ENCODE results near the gene SLC6A20.

DNA sequence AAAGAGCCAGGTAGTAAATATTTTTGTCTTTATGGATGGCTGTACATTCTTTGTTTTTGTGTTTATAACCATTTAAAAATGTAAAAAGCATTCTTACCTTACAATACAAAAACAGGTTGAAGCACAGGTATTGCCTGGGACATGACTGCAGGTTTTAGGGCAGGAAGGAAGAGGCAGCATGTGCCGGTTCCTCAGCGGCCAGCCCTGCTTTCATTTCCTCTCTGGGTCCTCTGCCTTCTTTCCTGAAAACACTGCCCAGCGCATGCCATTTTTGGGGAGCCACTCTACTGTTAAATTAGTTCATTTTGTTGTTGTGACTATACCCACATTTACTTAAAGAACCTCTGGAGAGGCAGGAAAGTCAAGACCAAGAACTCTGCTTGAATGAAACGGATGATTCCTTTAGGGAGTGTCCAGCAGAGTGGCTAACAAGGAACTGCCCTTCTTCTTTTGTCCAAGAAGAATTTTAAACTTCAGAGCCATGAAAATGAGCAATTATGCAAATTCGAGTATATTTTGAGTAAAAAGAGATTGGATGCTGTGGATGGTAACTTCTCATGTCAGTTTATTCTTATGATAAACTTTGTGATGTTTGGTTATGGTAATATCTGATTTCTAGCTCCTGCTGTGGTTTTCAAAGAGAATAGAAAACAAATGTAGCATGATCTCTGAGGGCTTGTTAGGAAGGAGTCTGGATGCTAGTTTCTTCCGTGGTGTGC lies 54.4 kb downstream of the SLC6A20 start:
- TF ChIP-seq, protein P1, sequence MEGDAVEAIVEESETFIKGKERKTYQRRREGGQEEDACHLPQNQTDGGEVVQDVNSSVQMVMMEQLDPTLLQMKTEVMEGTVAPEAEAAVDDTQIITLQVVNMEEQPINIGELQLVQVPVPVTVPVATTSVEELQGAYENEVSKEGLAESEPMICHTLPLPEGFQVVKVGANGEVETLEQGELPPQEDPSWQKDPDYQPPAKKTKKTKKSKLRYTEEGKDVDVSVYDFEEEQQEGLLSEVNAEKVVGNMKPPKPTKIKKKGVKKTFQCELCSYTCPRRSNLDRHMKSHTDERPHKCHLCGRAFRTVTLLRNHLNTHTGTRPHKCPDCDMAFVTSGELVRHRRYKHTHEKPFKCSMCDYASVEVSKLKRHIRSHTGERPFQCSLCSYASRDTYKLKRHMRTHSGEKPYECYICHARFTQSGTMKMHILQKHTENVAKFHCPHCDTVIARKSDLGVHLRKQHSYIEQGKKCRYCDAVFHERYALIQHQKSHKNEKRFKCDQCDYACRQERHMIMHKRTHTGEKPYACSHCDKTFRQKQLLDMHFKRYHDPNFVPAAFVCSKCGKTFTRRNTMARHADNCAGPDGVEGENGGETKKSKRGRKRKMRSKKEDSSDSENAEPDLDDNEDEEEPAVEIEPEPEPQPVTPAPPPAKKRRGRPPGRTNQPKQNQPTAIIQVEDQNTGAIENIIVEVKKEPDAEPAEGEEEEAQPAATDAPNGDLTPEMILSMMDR (IDR thresholded peaks at IDR 0.05): no peak
- no peak for TF ChIP-seq POLR2AphosphoS5 (IDR thresholded peaks at IDR 0.05; ENCODE audit: insufficient read depth in 1 of 2, low read depth in 1 of 2)
